HG02678 (cell line): Measurements from ENCODE around the gene RAI1.
A peak's percentile ranks its signal among the peaks of the same experiment; 100 is the strongest.

Experiments used
- ATAC-seq: cut with Tn5 transposase; IDR thresholded peaks from one replicate; pipeline ENCODE4 v1.9.1; 2021; ENCODE audit warnings: mild to moderate bottlenecking, moderate library complexity; ENCODE audit not compliant: unreplicated experiment

The RAI1 gene

DNA sequence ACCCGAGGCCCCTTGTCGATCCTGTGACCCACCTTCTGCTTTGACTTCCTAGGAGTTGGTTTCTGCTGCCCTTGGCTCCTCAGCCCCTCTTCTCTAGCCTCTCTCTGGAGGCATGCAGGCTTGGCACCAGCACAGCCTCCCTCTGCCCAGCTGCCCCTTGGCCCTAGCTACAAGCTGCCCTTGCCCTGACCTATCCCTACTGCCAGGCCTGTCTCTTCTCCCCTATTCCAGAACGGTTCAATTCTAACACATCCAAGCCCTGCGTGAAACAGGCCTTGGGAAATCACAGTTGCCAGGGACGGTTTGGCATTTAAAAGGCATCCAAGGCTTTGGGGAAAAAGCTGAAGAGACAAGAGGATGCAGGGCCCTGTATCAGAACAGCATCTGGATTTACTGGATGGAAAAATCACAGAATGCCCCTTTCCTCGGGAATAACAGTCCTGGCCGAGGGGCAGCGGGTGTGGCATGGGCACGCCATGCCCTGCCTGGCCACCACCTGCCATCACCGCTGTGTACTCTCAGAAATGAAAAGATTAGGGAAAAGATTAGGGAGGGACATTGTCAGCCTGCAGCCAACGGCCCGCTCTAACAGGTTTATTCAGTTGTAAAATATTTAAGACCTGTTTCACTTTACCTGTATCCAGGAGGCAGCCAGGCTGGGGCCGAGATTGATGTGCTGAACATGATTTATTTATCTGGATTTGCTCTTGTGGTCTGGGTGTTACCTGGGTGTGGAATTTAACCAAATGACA, 15.8 kb downstream of the RAI1 start:
- no peak for ATAC-seq

DNA sequence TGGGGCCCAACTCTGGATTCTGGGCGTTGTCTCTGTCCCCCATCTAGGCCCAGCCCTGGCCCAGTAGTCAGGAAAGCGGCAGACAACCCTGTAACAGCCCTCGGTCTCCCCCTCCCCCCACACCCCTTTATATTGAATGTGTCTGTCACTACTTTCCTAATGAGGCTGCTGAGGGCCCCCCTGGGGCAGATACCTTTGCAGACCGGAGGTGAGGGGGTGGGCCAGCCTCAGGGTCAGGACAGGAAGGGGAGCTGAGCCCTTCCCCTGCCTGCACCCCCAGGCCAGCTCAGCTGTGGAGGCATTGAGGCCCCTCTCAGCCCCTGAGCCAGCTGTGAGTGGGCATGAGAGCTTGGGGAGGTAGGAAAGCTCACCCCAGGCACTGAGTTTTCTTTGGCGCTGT, 17.1 kb downstream of the RAI1 start:
- ATAC-seq = no peak

DNA sequence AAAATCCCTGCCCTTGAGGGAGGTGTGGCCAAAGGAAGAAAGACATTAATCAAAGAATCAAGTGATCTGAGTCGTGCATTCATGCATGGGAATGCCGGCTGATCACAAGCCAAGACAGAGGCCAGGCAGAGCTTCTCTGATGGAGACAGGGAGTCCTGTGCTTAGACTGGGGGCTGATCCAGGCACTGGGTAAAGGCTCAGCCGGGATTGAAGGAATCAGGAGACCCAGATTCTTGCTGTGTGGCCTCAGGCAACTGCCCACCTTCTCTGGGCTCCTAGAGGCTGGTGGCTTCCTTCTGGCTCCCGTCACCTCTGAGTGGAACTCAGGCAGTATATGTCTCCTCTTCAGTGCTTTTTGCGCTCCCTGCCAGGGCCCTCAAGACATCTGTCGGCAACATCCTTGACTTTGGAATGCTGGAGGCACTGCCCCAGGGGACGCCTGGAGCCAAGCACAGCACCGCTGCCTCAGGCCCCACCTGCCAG, 17.7 kb downstream of the RAI1 start:
- ATAC-seq = no peak

DNA sequence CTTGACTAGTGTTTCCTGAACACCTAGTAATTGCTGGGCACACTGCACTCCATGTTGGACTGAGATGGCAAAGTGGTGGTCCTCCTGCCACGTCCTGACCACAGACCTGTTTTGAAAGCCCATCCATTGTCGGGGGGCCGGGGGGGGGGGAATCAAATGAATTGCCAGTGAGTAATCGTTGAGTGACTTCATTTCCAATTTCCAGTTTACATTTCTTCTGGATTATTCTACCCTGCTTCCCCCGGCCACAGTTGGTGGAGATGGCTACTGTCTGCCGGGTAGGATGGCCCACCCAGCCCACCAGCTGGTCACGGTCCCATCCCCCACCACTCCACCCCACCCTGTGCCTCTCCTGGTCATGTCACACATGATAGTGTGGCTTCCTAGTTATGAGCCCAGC, 18.2 kb downstream of the RAI1 start:
- ATAC-seq = no peak

DNA sequence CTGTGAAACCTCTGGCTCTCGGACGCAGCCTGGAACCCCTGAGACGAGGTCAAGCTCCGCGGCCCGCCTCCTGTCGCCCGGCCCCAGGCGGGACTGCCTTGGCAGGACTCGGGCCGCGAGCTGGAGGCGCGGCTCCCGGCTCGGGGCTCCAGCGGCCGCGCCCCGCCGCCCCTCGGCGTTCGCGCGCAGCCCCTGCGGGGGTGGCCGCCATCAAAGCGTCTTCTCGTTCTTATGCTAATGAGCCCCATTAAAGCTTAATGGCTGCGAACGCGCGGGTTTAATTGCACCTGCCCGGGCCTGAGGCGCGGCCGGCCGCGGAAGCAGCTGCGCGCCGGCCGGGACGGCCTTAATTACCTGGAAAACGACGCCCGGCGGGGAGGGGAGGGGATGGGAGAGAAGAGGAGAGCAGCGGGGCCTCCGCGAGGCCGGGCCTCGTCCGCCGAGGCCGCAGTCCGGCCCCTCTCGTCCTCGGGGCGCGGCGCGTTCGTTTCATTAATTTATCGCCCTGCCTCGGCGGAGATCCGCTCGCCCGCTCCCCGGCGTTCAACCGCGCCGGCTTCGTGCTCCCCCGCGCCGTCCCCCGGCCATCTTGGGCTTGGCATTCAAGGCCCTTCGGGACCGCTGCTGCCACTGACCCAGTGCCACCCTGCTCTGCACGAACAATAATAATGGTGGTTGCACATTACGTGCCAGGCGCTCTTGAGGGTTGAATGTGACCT, 19.2 kb downstream of the RAI1 start:
- ATAC-seq = no peak

DNA sequence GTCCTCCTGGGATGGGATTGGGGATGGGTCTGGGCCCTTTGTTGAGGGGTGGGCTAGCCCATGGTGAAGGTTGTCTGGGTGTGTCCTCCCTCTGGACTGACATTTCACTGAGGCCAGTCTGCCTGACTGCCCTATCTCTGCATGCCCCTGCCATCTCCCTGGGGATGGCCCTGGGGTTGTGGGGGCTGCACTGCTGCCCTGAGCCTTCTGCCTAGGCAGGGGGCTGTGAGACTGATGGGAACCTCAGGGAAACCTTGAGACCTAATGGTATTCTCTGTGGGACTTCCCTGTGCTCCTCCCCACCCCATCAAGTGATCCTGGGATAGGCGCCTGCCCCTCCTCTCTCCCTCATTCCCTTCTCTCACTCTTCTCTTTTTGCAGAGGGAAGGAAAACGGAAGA, 19.9 kb downstream of the RAI1 start:
- ATAC-seq = no peak

DNA sequence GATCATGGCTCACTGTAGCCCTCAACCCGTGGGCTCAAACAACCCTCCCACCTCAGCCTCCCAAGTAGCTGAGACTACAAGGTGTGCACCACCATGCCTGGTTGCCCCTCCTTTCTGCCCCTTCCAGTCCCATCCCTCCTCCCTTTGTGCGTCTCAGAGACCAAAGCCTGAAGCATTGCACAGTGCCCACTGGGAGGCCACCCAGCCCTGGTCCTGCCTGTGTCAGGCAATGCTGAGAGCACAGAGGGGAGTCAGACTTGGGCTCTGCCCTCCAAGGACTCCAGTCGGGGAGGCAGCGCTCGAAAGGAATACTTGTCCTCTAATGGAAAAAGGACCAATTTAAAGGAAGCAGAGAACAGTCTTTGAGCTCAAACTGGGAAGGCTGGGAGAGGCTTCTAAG, 20.4 kb downstream of the RAI1 start:
- no peak for ATAC-seq

DNA sequence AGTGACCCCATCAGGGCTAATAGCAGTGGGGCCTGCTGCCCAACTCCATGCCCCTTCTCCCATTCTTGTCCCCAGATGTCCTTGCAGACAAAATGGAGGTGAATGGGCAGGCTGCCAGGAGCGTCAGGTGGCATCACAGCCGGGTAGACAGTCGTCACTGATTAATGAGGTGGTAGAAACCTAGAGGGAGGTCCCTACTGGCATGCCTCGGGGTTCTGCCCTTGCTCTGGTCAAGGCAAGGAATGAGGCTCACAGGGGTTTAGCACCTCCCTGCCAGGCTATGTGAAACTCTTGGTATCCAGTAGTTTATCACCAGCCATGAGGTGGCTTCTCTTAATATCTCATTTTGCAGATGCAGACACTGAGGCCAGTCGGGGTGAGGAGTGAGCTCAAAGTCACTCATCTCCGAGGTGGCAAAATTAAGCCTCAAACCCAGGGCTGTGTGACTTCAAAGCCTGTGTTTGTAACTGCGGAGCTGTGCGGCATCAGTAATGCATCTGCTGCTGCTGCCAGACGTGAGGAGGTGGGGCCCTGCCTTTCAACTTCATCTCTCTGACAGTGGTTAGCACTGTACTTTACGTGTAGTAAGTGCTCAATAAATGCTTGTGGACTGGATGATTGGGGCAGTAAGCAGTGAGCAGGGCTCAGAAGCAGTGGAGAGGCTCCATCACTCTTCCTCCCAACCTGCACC, 21.3 kb downstream of the RAI1 start:
- ATAC-seq = no peak

DNA sequence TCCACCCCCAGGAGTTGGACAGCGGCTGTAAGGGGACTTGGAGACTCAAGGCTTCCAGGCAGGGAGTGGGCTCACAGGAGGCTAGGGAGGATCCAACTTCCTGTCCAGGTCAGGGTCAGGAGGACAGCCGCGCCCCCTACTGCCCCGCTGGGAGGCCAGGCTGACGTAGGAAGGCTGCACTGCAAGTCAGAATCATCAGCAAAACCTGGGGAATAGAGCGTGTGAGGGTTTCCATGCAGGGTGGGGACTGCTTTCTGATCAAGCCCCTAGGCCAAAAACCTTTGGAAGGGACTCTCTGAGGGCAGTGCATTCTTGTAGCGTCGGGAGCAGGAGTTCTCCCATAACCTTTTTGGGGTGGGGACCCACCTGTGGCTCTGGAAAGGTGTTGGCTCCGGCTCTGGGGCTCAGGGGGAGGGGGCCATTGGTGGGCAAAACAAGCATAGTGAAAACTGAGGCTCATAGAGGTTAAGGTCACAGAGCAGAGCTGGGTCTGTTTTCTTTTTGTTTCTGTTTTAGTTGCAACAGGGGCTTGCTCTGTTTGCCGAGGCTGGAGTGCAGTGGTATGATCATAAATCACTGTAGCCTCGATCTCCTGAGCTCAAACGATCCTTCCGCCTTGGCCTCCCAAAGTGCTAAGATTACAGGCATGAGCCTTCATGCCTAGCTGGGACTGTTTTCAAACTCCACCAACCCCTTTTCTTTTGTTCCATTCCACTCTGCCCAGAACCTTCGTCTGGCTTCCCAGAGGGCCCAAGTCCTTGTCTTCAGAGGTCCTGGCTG, 22.1 kb downstream of the RAI1 start:
- ATAC-seq = no peak

DNA sequence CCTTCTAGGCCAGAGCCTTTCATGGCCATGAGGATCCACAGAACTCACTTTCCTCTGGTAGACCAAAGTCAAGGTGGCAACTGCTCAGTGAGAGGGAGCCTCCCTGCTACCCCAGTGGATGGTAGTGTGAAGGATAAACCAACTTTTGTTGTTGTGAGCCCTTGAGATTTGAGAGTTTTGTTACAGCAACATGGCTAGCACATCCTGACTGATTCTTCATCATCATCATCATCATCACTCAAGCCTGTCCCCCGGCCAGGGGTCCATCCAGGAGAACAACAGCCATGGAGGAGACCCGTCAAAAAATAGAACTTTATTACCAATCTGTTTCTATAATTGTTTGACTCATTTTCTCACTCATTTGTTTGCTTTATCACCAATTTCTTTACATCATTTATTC, 23.7 kb downstream of the RAI1 start:
- no peak for ATAC-seq

DNA sequence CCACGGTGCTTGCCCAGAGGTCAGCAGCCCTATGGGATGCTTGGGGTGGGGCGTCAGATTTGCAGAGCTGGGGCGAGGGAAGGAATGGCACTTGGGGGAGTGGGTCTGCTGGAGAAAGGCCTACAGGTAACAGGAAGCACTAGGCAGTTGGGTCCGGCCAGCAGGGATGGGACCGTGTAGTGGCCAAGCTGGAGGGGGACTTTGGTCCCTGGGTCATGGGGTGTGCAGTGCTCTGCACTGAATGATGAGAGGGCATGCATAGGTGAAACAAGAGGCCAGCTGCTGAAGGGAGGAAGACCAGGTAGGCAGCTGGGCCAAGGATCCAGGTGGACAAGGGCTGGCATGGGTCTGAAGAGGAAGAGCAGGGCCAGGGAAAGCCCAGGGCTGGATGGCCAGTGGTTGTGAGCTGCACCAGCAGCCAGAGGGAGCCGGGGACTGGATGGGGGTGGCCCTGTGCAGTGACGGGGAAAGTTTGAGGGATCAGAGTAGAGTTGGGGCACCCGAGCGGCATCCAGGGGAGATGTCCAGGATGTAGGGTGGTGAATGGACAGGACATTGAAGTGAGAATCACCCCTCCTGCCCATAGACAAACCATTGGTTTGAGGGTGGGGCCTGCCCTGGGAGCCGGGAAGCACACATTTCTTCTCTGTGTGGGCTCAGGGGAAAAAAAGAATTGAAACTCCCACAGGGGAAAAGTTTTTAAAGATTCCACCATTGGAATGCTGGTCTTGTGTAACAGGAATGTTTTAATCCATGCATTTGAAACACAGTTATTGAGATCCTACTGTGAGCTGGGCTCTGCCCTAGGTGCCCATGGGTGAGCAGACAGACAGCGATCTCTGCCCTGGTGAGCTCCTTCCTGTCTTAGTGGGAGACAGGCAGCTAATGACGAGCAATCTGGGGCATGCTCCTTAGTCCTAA, 25.1 kb downstream of the RAI1 start:
- ATAC-seq = no peak

DNA sequence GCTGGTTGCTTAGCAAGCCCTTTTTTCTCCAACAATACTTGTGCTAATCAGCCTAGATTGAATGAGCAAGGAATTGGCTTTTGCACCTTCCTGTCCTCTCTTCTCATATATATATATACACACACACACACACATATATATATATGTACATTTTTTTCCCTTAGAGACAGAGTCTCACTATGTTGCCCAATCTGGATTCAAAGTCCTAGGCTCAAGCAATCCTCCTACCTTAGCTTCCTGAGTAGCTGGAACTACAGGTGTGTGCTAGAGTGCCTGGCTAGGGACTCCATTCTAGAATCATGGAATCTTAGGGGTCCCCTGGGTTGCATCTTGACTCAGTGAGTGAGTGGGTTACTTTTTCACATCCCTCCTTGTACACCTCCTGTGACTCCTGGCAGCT, 27.0 kb downstream of the RAI1 start:
- ATAC-seq = no peak

DNA sequence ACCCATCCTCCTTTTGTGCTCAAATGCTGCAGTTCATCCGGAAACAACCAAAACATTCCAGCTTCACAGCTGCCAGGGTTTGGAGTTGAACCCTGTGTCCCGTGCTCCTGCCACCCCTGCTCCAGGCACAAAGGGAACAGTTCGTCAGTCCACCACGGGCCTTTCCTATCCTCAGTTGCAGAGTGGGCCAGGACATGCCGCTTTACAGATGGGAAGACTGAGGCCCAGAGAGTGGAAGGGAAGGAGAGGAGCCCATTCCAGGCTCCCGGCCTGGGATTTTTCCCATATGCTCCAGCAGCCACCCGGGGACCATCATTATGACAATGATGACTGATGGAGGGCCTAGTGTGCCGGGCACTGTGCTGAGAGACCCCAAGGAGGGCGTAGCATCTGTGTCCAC, 27.6 kb downstream of the RAI1 start:
- ATAC-seq = no peak

DNA sequence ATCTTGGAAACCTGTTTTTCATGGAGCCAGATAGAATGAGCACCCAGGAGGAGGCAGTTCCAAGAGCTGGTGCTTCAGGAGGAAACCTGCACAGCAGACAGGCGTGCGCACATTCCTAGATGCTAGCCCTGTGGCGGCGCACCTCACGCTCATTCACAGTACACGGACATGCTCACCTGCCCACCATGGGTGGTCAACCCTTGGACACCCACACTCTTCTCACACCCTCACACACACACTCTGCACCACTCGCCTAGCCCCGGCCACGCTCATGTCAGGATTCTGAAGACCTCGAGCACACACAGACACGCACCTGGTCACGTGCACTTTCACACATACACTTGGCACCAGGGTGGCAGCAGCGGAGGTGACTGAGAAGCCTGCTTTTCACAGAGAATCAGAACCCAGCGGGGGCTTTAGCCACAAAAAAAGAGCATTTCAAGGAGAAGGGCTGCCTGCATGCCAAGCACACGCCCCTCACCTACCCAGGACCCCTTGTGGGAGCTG, 28.6 kb downstream of the RAI1 start:
- ATAC-seq = no peak

DNA sequence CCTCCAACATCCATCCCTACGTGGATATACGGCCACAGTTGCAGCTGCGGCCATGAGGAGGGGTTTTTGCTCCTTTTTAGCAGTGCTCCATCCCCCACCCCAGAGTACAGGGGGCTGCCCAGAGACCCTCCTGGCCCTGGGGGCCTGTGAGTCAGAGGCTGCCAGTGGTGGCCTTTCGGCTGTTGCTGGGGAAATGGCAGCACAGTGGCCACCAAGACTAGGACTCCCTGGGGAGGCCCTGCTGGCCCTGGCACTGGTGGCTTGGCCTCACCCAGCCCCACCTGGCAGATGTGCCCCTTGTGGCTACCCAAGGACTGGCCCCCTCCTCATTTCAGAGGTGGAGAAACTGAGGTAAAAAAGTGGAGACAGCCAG, 29.1 kb downstream of the RAI1 start:
- ATAC-seq = no peak

DNA sequence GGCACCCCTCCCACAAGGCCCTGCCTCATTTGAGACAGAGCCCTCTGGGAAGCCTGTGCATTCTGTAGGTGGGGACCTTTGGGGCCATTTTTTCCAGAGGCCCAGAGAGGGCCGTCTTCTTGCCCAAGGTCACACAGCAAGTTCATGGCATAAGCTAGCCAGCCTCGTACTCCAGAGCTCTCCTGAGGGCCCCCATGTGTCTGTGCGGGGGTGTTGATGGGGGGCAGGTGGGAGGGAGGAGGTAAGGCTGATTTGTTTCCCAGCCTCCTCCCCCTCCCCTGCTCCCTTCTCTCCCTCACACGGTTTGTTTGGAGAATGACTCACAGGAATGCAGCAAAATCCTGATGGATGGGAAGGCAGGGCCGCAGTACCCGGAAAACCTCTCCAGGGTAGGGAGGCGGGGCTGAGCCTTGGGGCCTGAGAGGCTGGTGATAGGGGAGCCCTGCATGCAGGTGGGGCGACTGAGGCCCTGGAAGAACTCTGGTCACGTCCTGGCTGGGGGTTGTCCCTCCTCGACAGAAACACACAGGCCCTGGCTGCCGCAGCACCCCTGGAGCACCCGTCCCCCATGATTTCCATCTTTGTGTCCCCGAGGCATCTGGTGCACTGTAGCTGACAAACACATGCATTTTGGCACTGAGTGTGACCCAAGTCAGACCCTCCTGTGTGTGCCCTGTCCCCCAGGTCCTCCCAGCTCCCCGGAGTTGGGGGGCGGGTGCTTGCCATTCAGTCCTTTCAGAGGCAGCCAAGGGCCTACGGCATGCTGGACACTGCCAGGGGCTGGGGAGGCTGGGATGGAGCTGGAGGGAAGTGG, 29.7 kb downstream of the RAI1 start:
- no peak for ATAC-seq

DNA sequence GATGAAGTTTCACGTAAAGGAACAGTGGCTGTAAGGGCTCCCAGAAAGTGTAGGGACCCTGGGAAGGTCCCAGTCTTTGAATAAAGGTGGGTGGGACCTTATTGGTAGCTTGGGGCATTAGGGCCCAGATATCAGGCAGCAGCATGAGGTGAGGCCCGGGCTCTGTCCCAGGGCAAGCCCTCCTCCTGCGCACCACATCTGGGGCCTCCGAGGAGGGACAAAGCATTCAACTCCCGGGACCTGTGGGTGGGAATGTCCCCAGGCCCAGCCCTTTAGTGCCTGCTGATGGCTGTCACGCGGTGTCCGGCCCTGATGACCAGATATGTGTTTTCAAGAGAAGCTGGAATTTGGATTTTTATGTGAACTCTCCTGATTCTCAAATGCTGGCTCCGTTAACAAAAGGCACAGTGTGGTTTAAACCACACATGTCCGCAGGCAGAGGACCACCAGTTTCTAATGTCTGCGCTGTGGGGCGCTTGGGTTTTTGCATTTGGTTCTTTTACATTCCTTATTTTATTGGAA, 30.4 kb downstream of the RAI1 start:
- no peak for ATAC-seq

DNA sequence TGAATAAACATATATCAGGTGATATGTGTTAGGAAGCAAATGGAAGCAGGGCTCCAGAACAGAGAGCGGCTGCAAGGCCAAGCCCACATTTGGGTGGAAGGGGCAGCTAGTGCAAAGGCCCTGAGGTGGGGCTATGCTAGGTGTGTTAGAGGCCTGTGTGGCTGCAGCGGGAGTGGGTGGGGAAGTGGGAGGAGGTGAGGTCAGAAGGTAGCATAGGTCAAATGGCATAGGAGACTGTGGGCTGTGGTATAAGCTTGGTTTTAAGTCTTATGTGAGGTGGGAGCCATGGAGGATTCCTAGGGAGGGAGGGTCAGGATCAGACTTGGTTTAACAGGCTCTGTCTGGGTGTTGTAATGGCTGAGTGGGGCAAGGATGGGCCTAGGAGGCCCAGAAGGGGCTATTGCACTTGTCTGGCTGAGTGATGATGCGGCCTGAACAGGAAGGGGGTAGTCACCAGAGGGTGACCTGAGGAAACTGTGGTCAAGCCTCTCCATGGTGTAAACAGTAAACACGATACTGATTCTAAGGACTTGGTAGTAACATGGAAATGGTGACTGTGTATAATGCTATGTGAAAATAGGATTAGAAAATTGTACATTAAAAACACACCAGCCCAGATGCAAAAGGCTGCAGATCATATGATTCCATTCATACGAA, 31.1 kb downstream of the RAI1 start:
- peak; percentile 73 for ATAC-seq
